Fibroblast of lung (primary cell): ENCODE measurements around the gene EXOC6B.

Experiments used
- CTCF ChIP-seq, 2 donors: IDR thresholded peaks in 1 of 2; conservative IDR thresholded peaks in 1 of 2; 1 replicate in 1 of 2; 2 replicates in 1 of 2; pipeline ENCODE4 v1.5.1; 2011 to 2012; ENCODE audit warnings: low read length in 2 of 2, control low read depth in 1 of 2, inconsistent platforms in 1 of 2, low read depth in 1 of 2, mild to moderate bottlenecking in 1 of 2
- EZH2 ChIP-seq: IDR thresholded peaks from 2 replicates; pipeline ENCODE4 v1.5.1; 2012; ENCODE audit warnings: low read length, control low read depth, mild to moderate bottlenecking; ENCODE audit errors: missing control alignments

GRCh38 chr2:72181616-72182015 is 644.2 kb downstream of the EXOC6B start:
- TF ChIP-seq CTCF (conservative IDR thresholded peaks at IDR 0.05 in 1 of 2, IDR thresholded peaks at IDR 0.05 in 1 of 2; ENCODE audit: low read depth in 1 of 2, low read length in 2 of 2) (no peak), EZH2 (no peak)
